ENCODE measurements around the gene KLRF2. TPM values are rescaled to one million over a fixed set of nuclear protein-coding genes. Genes with fewer than 3 reads are reported as not detected.

The KLRF2 gene
- total RNA-seq, 1 experiment from 2014 or later, result not detected

- no peak overlapping the region for H2AFZ ChIP-seq (ENCODE audit: low read length)
- H3K27ac ChIP-seq (ENCODE audit: insufficient read length, low read depth, low read length), result no peak overlapping the region
- no peak overlapping the region for H3K23ac ChIP-seq (ENCODE audit: insufficient read length, low read depth, low read length)
- H3K27me3 ChIP-seq (ENCODE audit: insufficient read depth, low read length), result no peaks in the 10 kb centered on the region
- TF ChIP-seq CTCF (conservative IDR thresholded peaks at IDR 0.05), result no peak
- no CpG with 5 or more reads among the region's 4 CpGs for WGBS (ENCODE audit: extremely low coverage, insufficient read length, low lambda C conversion rate)
- H3K9ac ChIP-seq (ENCODE audit: extremely low read depth, insufficient read length, low read length), result no peak overlapping the region
- no peaks in the 10 kb centered on the region for H3K4me1 ChIP-seq (ENCODE audit: insufficient read depth, low read length)
- no peaks in the 10 kb centered on the region for H3K9me3 ChIP-seq (ENCODE audit: control insufficient read depth, low read depth, low read length)
- no peaks in the 10 kb centered on the region for H3K79me2 ChIP-seq (ENCODE audit: insufficient read depth, low read length)
- H2BK12ac ChIP-seq (ENCODE audit: insufficient read length, low read depth, low read length), result no peak overlapping the region
- H2AK5ac ChIP-seq (ENCODE audit: insufficient read length, low read length), result no peak overlapping the region
- H3T11ph ChIP-seq (ENCODE audit: low read length), result no peak overlapping the region
- DNase-seq, result no peak
- no peaks in the 10 kb centered on the region for H3K36me3 Mint-ChIP-seq (ENCODE audit: insufficient read depth in 1 of 3, low read depth in 3 of 3)
- H3K18ac ChIP-seq (ENCODE audit: insufficient read length, low read depth, low read length), result no peak overlapping the region
- H3K79me1 ChIP-seq (ENCODE audit: insufficient read depth, low read depth, low read length, poor library complexity, severe bottlenecking), result no peaks in the 10 kb centered on the region
- no peak overlapping the region for H2BK120ac ChIP-seq (ENCODE audit: low read depth, low read length, poor library complexity, severe bottlenecking)
- H3K14ac ChIP-seq (ENCODE audit: insufficient read depth, low read length), result no peak overlapping the region
- H3K4me3 Mint-ChIP-seq, result no peak overlapping the region
- no peaks in the 10 kb centered on the region for H4K20me1 ChIP-seq (ENCODE audit: control insufficient read depth, insufficient read depth, insufficient read length)
- H4K8ac ChIP-seq (replicated peaks; ENCODE audit: insufficient read length, low read depth, low read length), result no peak overlapping the region
- H3K56ac ChIP-seq (ENCODE audit: insufficient read length, low read depth, low read length), result no peak overlapping the region
- H3K4me2 ChIP-seq (ENCODE audit: insufficient read depth, insufficient read length, low read length), result no peak overlapping the region
- H3K4ac ChIP-seq (ENCODE audit: low read depth, low read length), result no peak overlapping the region
- no peaks in the 10 kb centered on the region for H3K4me1 Mint-ChIP-seq
- H3K27ac Mint-ChIP-seq, result peak overlapping the region in 1 of 3 experiments; percentile 95; a peak in 1 of 7 replicates
- no peak overlapping the region for H4K91ac ChIP-seq (ENCODE audit: insufficient read length, low read depth, low read length)
- no peak overlapping the region for H4K5ac ChIP-seq (ENCODE audit: insufficient read length, low read depth, low read length)
- no peaks in the 10 kb centered on the region for H3K23me2 ChIP-seq (ENCODE audit: insufficient read length, low read depth, low read length, poor library complexity, severe bottlenecking)
- H2BK20ac ChIP-seq (ENCODE audit: low read depth, low read length, poor library complexity, severe bottlenecking), result no peak overlapping the region
- no peaks in the 10 kb centered on the region for H3K27me3 Mint-ChIP-seq (ENCODE audit: low read depth)
- no peaks in the 10 kb centered on the region for H3K9me3 Mint-ChIP-seq
- no peak overlapping the region for H2BK15ac ChIP-seq (ENCODE audit: low read depth, low read length)
- H2BK5ac ChIP-seq (ENCODE audit: insufficient read length, low read length), result no peak overlapping the region
These were observed 7.5 kb downstream of the KLRF2 start for GRCh38 chr12:9888665-9889273.

Measured in H9 (cell line).